MCF 10A (cell line): ENCODE results near the gene KIAA0408. TPM values are rescaled to one million over a fixed set of nuclear protein-coding genes. Genes with fewer than 3 reads are reported as not detected.

Source experiments
- BruUV-seq: library from RNA; stranded (reverse); fragments of 400-500 nt; replicated peaks from 2 replicates; lab custom pipeline; 2021; lab: Mats Ljungman, UMichigan
- CTCF ChIA-PET: fragments of 300-600 bp; sonication (Branson Sonifier 250); formaldehyde crosslinking; extraction: SDS; loops from one replicate; lab custom pipeline; 2021; ENCODE audit warnings: antibody characterized with exemption, inconsistent platforms; lab: Yijun Ruan, JAX
- POLR2A ChIA-PET: fragments of 300-600, 350-650 bp; sonication (Branson Sonifier 250); formaldehyde crosslinking; extraction: SDS; loops from one replicate; lab custom pipeline; 2020; ENCODE audit warnings: antibody characterized with exemption, inconsistent platforms; lab: Yijun Ruan, JAX
- DNase-seq: peaks from one replicate; pipeline ENCODE4 v3.0.0-alpha.2; 2018; ENCODE audit not compliant: unreplicated experiment
- H3K27ac Mint-ChIP-seq: one replicate; pipeline ENCODE4 v1.8.0; 2022; ENCODE audit warnings: mild to moderate bottlenecking, low read depth, mixed read lengths; ENCODE audit not compliant: unreplicated experiment
- H3K27me3 Mint-ChIP-seq: one replicate; pipeline ENCODE4 v1.8.0; 2022; ENCODE audit warnings: mixed read lengths; ENCODE audit not compliant: insufficient read depth, unreplicated experiment
- H3K36me3 Mint-ChIP-seq: one replicate; pipeline ENCODE4 v1.8.0; 2022; ENCODE audit warnings: mild to moderate bottlenecking, moderate library complexity, mixed read lengths; ENCODE audit not compliant: insufficient read depth, unreplicated experiment
- H3K4me1 Mint-ChIP-seq: one replicate; pipeline ENCODE4 v1.8.0; 2022; ENCODE audit warnings: mixed read lengths; ENCODE audit not compliant: insufficient read depth, unreplicated experiment
- H3K4me3 Mint-ChIP-seq: one replicate; pipeline ENCODE4 v1.8.0; 2022; ENCODE audit warnings: mild to moderate bottlenecking, moderate library complexity, mixed read lengths; ENCODE audit not compliant: unreplicated experiment
- H3K9me3 Mint-ChIP-seq: one replicate; pipeline ENCODE4 v1.8.0; 2022; ENCODE audit warnings: mixed read lengths; ENCODE audit not compliant: unreplicated experiment
- intact Hi-C: fragments of 100-400 bp; cut with micrococcal nuclease; formaldehyde crosslinking; loops from 2 replicates; pipeline ENCODE4 v1.14.1; 2022
- total RNA-seq: library from RNA; stranded (reverse); gene quantifications from 2 replicates; pipeline ENCODE4 v1.2.3, GENCODE V29; 2022
- TF ChIP-seq, protein P1 (sequence below): fragments of 200-600 bp; IDR thresholded peaks from one replicate; pipeline ENCODE4 v1.8.0; 2022; ENCODE audit warnings: antibody characterized with exemption, mild to moderate bottlenecking; ENCODE audit not compliant: unreplicated experiment

Gene KIAA0408
- total RNA-seq, 1 experiment from 2014 or later, result not detected

DNA sequence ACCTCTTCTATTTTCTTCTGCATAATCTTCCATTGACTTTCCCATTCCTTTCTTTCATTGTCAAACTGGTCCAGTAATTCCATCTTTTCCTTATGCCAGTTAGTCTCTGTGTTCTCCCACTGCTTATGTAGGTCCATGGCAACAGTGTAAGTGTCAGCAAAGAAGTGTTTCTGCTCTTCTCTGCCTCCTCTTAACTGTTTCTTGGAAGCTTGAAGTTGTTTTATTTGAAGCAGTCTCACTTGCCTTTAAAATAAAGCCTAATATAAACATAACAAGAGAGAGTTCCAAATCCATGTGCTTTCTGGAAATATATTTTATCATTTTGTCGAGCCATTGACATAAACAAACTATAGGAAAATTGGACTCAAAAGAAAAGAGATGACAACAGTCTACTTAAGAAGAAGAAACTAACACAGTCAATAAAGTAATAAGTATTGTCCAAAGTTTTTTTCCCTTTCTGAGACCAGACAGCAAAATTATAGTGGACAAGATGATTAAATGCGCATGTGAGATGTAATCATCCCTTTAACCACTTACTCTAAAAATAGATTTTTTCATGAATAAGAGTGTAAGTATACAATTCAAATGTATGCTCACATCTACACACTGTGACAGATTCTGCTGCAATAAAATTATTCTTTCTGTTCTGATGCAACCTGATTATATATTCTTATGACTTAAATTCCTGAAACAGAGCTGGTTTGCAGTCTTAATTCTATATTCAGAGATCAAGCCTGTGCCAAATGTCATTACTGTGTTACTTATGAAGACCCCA lies 5.2 kb downstream of the KIAA0408 start:
- TF ChIP-seq, protein P1, sequence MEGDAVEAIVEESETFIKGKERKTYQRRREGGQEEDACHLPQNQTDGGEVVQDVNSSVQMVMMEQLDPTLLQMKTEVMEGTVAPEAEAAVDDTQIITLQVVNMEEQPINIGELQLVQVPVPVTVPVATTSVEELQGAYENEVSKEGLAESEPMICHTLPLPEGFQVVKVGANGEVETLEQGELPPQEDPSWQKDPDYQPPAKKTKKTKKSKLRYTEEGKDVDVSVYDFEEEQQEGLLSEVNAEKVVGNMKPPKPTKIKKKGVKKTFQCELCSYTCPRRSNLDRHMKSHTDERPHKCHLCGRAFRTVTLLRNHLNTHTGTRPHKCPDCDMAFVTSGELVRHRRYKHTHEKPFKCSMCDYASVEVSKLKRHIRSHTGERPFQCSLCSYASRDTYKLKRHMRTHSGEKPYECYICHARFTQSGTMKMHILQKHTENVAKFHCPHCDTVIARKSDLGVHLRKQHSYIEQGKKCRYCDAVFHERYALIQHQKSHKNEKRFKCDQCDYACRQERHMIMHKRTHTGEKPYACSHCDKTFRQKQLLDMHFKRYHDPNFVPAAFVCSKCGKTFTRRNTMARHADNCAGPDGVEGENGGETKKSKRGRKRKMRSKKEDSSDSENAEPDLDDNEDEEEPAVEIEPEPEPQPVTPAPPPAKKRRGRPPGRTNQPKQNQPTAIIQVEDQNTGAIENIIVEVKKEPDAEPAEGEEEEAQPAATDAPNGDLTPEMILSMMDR, result no peak
- ChIA-PET POLR2A (interaction anchor here (0.6 kb wide), 1 partner anchor 99 kb away, joined by 3 read pairs; no protein-coding TSS in a partner anchor), CTCF (interaction anchor here (1.4 kb wide), 1 partner anchor 85 kb away, joined by 4 read pairs; no protein-coding TSS in a partner anchor)
- DNase-seq, result no peak
- no peak overlapping the region for H3K4me3 Mint-ChIP-seq
- intact Hi-C loops, result no loop called here
- H3K36me3 Mint-ChIP-seq, result no peaks in the 10 kb centered on the region
- no peaks in the 10 kb centered on the region for H3K9me3 Mint-ChIP-seq
- no peak overlapping the region for H3K27ac Mint-ChIP-seq
- no peaks in the 10 kb centered on the region for H3K27me3 Mint-ChIP-seq
- peaks cover 10% of the 10 kb centered on the region for H3K4me1 Mint-ChIP-seq
- no TSS peak for BruUV-seq

DNA sequence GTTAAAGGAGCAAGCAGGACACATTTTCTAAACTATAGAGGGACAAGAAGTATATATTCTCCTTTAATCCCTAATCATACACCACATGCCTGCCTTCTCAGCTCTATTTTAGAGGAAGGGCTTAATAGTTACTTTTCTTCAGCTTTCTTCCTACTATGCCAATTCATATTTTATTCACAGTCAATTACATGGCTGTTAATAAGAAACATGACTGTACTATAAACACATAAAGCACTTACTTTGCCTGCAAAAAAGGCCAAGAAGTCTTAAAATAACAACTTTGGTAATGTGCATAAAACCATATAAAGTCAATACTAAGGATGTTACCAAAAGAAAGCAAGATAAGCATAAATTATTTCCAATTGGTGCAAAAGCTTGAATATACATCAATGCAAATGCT lies 6.4 kb downstream of the KIAA0408 start:
- intact Hi-C loops, result no loop called here
- ChIA-PET CTCF (interaction anchor here (0.9 to 1.6 kb wide), 2 partner anchors 9 to 11 kb away, joined by 3 to 5 read pairs; no protein-coding TSS in a partner anchor), POLR2A (no interaction called here)
- no peak for DNase-seq
- Mint-ChIP-seq H3K9me3 (no peaks in the 10 kb centered on the region), H3K4me3 (no peak overlapping the region), H3K36me3 (no peaks in the 10 kb centered on the region), H3K27me3 (no peaks in the 10 kb centered on the region), H3K27ac (no peak overlapping the region), H3K4me1 (peaks cover 6% of the 10 kb centered on the region)
- TF ChIP-seq, protein P1, result no peak
- BruUV-seq, result no TSS peak

DNA sequence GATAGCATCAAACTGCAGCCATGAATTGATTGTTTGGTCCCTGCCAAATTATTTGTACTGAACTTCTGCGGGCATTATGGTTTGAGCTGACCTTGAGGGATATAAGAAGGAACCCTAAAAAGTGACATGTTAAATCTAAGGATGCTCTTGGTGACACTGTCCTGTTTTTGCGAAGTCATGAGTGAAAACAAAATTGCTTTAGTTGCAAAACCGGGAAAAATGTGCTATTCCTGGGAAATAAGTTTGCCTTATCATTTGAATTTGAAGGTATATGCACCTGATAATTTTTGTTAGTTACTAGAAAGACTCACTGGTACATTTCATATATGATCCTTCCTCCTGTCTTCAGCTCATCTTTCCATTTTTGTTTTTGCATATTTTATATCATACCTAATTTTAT lies 7.8 kb downstream of the KIAA0408 start:
- H3K9me3 Mint-ChIP-seq, result no peaks in the 10 kb centered on the region
- H3K4me3 Mint-ChIP-seq, result no peak overlapping the region
- no peaks in the 10 kb centered on the region for H3K27me3 Mint-ChIP-seq
- H3K36me3 Mint-ChIP-seq, result no peaks in the 10 kb centered on the region
- H3K4me1 Mint-ChIP-seq, result no peaks in the 10 kb centered on the region
- DNase-seq, result no peak
- TF ChIP-seq, protein P1, result no peak
- no peak overlapping the region for H3K27ac Mint-ChIP-seq
- ChIA-PET POLR2A (no interaction called here), CTCF (interaction anchor here (0.6 to 1.6 kb wide), 2 partner anchors 12 to 87 kb away, joined by 3 read pairs; no protein-coding TSS in a partner anchor)
- intact Hi-C loops, result no loop called here
- BruUV-seq, result no TSS peak

DNA sequence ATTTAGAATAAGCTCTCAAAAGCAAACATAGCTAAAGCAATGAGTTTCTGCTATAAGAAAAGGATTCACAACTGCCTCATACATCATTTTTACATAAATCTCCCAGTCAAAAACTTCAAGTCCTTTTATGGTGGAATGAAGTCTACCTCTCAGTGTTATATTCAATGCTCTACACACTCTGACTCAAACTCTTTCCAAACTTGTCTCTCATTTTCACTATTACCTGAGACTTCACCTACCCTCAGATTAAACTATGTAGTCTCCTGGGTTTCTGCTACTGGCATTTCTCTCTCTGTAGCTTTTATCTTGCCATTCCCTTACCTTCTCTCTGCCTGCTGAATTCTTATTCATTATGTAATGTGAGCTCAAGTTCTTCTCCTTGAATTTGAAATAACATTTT lies 11.4 kb downstream of the KIAA0408 start:
- intact Hi-C loops, result no loop called here
- POLR2A ChIA-PET, result no interaction called here
- H3K4me3 Mint-ChIP-seq, result no peak overlapping the region

More for the DNA sequence above, 11.4 kb downstream of the KIAA0408 start:
- TF ChIP-seq, protein P1, result no peak
- no peaks in the 10 kb centered on the region for H3K27me3 Mint-ChIP-seq
- CTCF ChIA-PET, result interaction anchor here (0.5 to 1.5 kb wide), 7 partner anchors 19 to 144 kb away, joined by 3 to 5 read pairs (median 4); no protein-coding TSS in a partner anchor
- DNase-seq, result no peak
- no peaks in the 10 kb centered on the region for H3K4me1 Mint-ChIP-seq
- H3K36me3 Mint-ChIP-seq, result no peaks in the 10 kb centered on the region
- no TSS peak for BruUV-seq
- H3K27ac Mint-ChIP-seq, result no peak overlapping the region
- no peaks in the 10 kb centered on the region for H3K9me3 Mint-ChIP-seq
